ENCODE measurements around the gene GRPEL2. TPM values are rescaled to one million over a fixed set of nuclear protein-coding genes. Genes with fewer than 3 reads are reported as not detected.
"Not testable (repeated sequence)": the region's sequence is repeated elsewhere in the genome, so short reads cannot be mapped to it uniquely, and the experiment has no call there.

Gene GRPEL2
- polyA plus RNA-seq, 1 donor = 23.1 TPM

DNA sequence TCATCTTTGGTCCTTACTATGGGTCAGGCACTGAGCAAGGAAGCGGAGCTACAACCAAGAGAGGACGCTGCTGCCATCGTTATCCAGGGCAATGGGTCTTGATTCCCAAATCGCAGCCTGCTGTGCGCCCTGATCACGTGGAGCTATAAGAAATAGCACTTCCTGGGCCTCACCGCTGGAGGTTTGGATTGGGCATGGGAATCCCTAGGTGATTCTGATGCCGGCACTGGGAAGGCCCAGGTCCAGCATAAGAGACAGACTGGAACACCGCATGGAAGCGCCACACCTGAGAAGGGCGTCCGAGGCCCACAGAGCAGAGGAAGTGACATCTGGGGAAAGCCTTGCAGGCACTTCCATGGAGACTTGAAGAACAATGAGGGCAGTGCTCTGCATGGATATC, 30.8 kb downstream of the GRPEL2 start:
- DNase-seq = no peak

GRCh38 chr5:149376711-149377447, 31.6 kb downstream of the GRPEL2 start:
- no peak for DNase-seq

DNA sequence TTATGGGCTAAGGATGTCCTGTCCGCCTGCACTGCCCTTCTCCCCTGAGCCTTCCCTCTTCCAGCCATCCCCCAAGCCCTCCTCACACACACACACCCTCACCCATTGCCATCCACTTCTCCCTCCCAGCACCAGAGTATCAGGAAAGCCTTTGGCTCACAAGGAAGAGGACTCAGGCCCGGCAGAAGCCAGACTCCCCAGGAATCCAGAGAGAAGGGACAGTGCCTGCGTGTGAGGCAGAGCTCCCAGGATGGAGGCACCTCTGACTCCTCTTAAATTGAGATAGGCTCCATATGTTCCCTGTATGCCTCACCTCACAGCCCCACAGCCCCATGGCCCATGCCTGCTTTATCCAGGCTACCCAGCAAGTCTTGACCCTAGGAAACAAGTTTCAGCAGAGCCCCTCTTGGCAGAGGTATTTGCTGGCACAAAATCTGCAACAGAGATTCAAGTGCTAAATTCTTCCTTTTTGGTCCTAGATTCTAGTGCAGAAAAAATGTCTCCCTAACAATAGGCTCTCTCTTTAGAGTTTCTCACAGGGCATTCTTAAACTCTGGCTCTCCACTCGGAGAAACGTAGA, 33.0 kb downstream of the GRPEL2 start:
- DNase-seq = no peak

DNA sequence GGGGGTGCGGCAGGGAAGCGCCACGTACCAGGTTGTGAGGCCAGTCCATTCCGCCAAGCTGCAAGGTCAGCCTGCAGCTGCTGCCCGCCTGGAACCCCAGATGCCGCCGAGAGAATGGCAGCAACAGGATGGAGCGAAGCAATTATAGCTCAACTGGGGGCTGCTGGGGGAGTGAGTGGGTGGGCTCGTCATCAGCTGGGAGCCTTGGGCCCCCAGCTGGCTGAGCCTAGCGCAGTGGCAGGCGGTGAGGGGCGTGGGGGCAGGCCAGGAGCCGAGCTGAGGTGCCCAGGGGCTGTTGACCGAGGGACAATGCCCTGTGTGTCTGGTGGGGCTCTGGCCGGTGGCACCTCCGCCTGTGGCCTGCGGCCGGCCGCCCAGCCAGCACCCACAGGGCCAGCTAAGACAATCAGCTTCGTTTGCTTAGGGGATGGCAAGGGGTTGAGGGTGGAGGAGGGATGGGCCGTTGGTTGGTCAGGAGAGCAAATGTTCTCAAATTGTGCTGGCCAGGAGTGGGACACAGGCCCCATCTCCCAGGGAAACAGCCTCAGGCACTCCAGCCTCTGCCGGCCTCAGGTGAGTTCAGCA, 34.0 kb downstream of the GRPEL2 start, which contains the start of gene IL17B:
TSS of gene IL17B (minus strand) at position 116 of the 585 bp plus-strand sequence. CDS start at position 49, 67 bp downstream.
- DNase-seq = no peak

- no peak for DNase-seq
Measured at GRCh38 chr5:149379818-149380374, 34.6 kb downstream of the GRPEL2 start.

GRCh38 chr5:149380466-149381121, 35.3 kb downstream of the GRPEL2 start:
- no peak for DNase-seq

- DNase-seq = no peak
Measured at GRCh38 chr5:149381261-149381985, 36.1 kb downstream of the GRPEL2 start.

DNA sequence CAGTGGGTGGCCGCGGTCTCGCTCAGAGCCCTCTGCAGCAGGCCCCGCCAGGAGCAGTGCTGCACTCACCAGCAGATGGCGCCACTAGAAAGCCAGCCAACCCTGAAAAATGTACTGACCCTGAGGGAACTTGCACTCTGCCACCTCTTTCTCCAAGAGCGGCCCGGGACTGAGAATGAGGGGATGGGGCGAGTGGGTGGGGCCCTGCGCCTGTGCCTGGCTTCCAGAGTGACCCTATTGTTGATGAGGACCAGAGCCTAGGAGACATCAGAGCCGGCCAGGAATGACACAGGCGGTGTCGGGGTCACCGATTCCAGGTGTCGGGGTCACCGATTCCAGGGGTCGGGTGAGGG, 36.7 kb downstream of the GRPEL2 start:
- DNase-seq = peak; percentile 70

DNA sequence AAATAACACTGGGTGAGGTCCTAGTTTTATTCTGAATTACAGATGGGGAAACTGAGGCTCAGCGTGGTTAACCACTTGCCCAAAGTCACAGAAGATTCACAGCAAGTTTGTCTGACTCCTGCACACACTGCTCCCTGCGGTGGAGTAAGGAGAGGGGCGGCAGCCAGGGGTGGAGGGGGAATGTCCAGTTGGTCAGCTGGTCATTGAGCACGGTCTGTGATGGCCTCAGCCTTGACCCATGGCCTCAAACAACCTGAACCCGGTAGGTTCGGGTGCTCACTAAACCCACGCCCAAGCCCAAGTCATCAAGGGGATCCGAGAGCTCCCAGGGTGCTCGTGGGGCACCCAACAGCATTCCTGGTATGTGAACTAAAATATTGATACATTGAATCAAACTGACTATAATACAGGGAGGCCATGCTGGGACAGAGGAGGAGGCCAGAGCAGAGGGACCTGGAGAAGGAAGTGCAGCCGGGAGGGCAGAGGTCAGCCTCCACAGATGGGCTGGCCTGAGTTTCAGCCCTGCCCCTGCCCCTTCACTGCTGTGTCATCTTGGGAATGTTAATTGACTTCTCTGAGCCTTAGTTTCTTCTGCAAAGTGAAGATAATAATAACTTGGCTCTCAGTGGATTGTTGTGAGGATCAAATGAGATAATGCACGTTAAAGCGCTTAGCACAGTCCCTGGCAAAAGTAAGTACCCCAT, 37.4 kb downstream of the GRPEL2 start:
- no peak for DNase-seq

DNA sequence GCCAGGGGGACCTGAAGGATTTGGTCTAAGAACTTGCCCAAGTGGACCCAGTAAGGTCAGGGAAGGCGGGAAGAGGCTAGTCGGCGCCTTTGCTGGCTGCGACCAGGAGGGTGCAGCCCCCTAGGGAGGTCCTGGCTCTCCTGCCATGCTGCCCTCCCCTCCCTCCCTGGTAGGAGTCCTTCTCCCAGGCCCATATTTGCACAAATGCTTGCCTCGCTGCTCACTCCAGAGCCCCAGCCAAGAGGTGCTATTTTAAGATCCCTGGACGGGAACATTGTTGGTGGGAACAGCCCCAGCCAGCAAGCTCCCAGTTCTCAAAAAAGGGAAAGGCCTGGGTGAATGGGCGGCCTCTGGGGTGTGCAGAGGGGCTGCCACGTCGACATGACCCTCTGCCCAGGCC, 38.1 kb downstream of the GRPEL2 start:
- DNase-seq = no peak

DNA sequence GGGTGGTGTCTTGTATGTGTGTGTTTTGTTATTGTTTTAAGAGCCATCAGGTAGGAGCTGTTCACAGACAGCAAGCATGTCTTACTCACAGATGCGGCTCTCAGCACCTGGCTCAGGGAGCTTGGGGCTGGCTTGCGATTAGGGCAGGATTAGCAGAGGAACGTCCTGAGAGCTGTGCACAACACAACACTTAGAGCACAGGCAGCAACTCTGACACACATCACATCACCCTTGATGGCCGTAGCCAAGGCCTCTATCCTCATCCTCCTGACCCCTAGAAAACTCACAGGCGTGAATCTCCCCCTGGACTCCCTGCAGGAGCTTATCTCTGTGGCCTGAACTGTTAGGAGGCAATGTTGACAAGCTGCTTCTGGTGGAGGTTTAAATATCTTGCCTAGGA, 40.9 kb downstream of the GRPEL2 start:
- no peak for DNase-seq

DNA sequence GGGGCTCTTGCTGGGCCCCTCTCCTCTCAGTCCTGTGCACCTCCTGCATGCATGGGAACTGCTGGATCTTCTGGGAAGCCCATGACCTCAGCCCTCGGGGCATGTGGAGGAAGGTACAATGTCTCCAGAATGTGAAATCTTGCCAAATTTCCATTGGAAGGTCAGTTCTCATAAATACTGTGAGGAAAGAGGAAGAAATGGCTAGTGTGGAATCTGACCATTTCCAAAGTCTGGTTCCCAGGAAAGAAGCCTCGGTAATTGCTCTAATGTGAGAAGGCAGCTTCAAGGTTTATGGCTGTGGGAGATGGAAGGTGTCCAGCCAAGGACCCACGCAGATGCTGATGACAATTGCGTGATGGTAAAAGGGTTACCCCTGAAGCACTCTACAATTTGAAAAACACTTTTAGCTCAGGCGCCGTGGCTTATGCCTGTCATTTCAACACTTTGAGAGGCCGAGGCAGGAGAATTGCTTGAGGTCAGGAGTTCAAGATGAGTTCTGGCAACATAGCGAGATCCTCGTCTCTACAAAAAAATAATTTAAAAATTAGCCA, 41.9 kb downstream of the GRPEL2 start:
- DNase-seq = no peak

GRCh38 chr5:149387982-149388381, 42.7 kb downstream of the GRPEL2 start:
- DNase-seq = no peak

DNA sequence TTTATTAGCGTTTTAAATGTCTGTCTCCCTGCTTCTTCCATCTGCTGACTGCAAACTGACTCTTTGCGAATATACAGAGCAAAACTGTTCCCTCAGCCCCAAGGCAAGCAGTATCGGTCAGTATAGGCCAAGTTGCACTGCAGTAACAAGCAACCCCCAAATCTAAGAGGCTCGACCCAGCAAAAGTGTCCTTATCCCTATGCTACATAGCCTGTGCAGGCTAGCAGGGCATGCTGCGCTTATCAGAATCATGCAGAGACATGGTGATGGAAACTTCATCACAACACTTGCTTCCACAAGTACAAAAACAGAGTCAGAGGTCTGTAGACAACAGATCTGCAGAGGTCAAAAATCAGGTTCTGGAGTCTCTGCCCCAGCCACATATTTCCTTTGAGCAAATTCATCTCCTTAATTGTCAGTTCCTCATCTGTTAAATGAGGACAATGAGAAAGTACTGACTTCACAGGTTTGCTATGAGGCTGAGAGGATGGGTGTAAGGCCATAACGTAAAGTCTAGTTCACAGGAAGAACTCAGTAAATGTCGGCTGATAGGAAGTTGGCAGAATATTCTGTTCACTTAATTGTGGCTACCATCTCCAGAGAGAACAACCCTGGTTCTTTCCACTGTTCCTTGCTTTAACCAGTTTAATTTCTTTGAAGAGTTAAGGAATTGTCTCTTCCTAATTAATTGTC, 43.3 kb downstream of the GRPEL2 start:
- DNase-seq = no peak

DNA sequence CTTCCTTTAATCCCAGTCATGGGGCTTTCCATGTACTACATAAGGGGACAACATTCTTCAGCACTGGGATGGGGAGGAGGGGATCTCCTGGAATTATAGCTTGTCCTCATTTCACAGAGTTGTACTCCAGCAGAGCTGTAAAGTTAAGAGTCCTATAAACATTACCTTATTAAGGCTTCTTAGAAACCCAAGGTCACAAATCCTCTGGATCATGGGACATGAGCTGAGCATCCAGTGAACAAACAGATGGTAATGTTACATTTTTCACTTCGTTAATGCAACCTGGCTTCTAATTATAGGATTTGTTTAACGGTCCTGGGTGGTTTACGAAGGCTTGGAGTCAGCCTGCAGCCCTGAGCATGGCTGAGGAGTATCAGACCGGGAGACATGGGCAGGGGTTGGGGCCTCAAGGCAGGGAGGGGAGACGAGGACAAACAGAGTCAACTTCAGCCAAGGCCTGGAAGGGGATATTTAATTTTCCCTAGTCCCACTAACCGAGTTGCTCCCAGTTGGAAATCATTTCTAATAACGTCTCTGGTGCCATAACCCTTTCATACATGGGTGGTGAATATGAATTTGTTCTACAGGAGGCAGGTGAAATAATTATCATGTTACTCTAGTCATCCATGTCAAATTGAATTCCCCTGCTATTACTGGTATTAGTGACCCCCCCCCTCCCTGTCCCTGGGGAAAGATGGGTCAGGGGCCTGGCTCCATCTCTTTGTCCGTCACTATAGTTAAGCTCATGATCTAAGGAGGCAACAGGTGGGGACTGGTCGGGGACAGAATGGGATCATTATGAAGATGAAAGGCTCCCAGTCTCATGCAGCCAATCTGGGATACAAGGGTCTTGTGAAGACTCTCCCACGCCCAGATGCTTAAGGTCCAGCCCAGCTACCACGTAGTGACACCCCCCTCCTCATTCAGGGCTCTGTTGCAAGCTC, 44.5 kb downstream of the GRPEL2 start:
- DNase-seq = no peak

DNA sequence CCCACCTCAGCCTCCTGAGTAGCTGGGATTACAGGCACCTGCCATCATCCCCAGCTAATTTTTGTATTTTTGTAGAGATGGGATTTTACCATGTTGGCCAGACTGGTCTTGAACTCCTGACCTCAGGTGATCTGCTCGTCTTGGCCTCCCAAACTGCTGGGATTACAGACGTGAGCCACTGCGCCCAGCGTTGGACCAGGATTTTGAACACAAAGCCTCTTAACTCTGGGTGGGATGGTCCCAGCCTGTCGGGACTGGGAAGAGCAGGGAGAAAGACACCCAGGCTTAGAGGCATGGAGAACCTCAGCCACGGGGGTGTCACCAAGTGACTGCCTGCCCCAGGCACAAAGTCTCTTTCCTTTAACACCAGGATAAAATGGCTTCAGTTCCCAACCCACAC, 45.8 kb downstream of the GRPEL2 start:
- DNase-seq = not testable (repeated sequence)

- DNase-seq = no peak
Measured at GRCh38 chr5:149391524-149391923, 46.2 kb downstream of the GRPEL2 start.

- DNase-seq = no peak
Measured at GRCh38 chr5:149392718-149393117, 47.4 kb downstream of the GRPEL2 start.

DNA sequence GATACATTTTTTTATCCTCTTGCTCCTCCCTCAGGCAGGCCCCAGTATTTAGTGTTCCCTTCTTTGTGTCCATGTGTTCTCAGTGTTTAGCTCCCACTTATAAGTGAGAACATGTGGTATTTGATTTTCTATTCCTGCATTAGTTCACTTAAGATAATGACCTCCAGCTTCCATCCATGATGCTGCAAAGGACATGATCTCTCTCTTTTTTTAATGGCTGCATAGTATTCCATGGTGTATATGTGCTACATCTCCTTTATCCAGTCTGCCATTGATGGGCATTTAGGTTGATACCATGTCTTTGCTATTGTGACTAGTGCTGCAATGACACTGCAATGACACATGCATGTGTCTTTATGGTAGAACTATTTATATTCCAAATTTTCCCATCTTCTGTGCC, 49.7 kb downstream of the GRPEL2 start:
- DNase-seq = not testable (repeated sequence)

All from left kidney (tissue), 2 donors.